Astrocyte (in vitro differentiated cells and primary cell): ENCODE data around the gene ITGA2B. TPM values are rescaled to one million over a fixed set of nuclear protein-coding genes. Genes with fewer than 3 reads are reported as not detected.

Source experiments
- DNase-seq: peaks from one replicate; pipeline ENCODE4 v3.0.0-alpha.2; 2010; ENCODE audit warnings: low read depth
- FAIRE-seq: peaks from 2 replicates; lab custom pipeline; 2011; peaks lifted over from hg19 to GRCh38; lab: Jason Lieb, UNC
- H2AFZ ChIP-seq: 2 replicates; pipeline ENCODE4 v1.6.0; 2012; ENCODE audit warnings: low read depth, low read length, inconsistent platforms
- H3K27ac ChIP-seq: 2 replicates; pipeline ENCODE4 v1.5.1; 2011; ENCODE audit warnings: low read depth, low read length, inconsistent platforms
- H3K27me3 ChIP-seq: 2 replicates; pipeline ENCODE4 v1.6.0; 2011; ENCODE audit warnings: low read length, inconsistent platforms; ENCODE audit not compliant: insufficient read depth
- H3K36me3 ChIP-seq: 2 replicates; pipeline ENCODE4 v1.5.1; 2011; ENCODE audit warnings: low read length, inconsistent platforms; ENCODE audit not compliant: insufficient read depth
- H3K4me1 ChIP-seq: 2 replicates; pipeline ENCODE4 v1.5.1; 2011; ENCODE audit warnings: low read length, inconsistent platforms; ENCODE audit not compliant: insufficient read depth
- H3K4me2 ChIP-seq: 2 replicates; pipeline ENCODE4 v1.6.0; 2012; ENCODE audit warnings: low read length, inconsistent platforms
- H3K4me3 ChIP-seq: 2 replicates; pipeline ENCODE4 v1.5.1; 2011; ENCODE audit warnings: low read depth, mild to moderate bottlenecking, low read length, inconsistent platforms; ENCODE audit not compliant: insufficient read depth
- H3K79me2 ChIP-seq: 2 replicates; pipeline ENCODE4 v1.6.0; 2012; ENCODE audit warnings: mild to moderate bottlenecking, low read length, inconsistent platforms; ENCODE audit not compliant: insufficient read depth
- H3K9ac ChIP-seq: 2 replicates; pipeline ENCODE4 v1.6.0; 2012; ENCODE audit warnings: mild to moderate bottlenecking, low read length, inconsistent platforms
- H3K9me3 ChIP-seq: 2 replicates; pipeline ENCODE4 v1.5.1; 2012; ENCODE audit warnings: low read depth, mild to moderate bottlenecking, low read length, inconsistent platforms; ENCODE audit not compliant: insufficient read depth
- H4K20me1 ChIP-seq: 2 replicates; pipeline ENCODE4 v1.6.0; 2012; ENCODE audit warnings: low read length, inconsistent platforms; ENCODE audit not compliant: insufficient read depth
- H3K27ac Mint-ChIP-seq: one replicate; pipeline ENCODE4 v1.8.0; 2021; ENCODE audit warnings: mild to moderate bottlenecking, mixed read lengths; ENCODE audit not compliant: unreplicated experiment
- H3K27me3 Mint-ChIP-seq: one replicate; pipeline ENCODE4 v1.8.0; 2021; ENCODE audit warnings: low read depth, mixed read lengths; ENCODE audit not compliant: unreplicated experiment
- H3K36me3 Mint-ChIP-seq: one replicate; pipeline ENCODE4 v1.8.0; 2021; ENCODE audit warnings: low read depth, mixed read lengths; ENCODE audit not compliant: unreplicated experiment
- H3K4me1 Mint-ChIP-seq: one replicate; pipeline ENCODE4 v1.8.0; 2021; ENCODE audit warnings: low read depth, mixed read lengths; ENCODE audit not compliant: unreplicated experiment
- H3K4me3 Mint-ChIP-seq: one replicate; pipeline ENCODE4 v1.8.0; 2021; ENCODE audit warnings: mild to moderate bottlenecking, moderate library complexity, mixed read lengths; ENCODE audit not compliant: unreplicated experiment
- H3K9me3 Mint-ChIP-seq: one replicate; pipeline ENCODE4 v1.8.0; 2021; ENCODE audit warnings: mild to moderate bottlenecking, mixed read lengths; ENCODE audit not compliant: unreplicated experiment
- EZH2 ChIP-seq: IDR thresholded peaks from 2 replicates; pipeline ENCODE4 v1.6.1; 2012; ENCODE audit warnings: mild to moderate bottlenecking, low read length, inconsistent platforms; ENCODE audit not compliant: insufficient read depth
- total RNA-seq: library from RNA; stranded (reverse); gene quantifications from 2 replicates; pipeline ENCODE4 v1.2.1, GENCODE V29; 2021
- TF ChIP-seq, protein P1 (sequence below): IDR thresholded peaks from 2 replicates; pipeline ENCODE4 v1.5.1; 2011; ENCODE audit warnings: low read depth, mild to moderate bottlenecking, inconsistent platforms, low read length, moderate library complexity; ENCODE audit not compliant: insufficient read depth

ITGA2B gene
- total RNA-seq, 1 donor from 2014 or later, result 0.68 TPM

DNA sequence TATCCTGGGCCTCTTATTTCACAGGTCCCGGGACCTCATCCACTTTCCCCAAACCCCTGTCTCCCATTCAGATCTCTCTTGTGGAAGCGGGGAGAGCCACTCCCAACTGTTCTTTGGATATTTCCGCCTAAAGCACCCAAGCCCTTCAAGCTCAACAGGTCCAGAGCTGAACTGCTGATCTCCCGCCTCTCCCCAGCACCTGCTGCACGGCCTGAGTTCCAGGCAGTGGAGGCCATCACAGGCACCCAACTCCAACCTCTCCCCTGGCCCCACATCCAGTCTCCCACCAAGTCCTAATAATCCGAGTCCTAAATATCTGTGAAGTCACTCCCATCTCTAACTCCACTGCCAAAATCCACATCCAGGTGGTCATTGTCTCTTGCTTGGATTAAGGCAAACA, 6.5 kb downstream of the ITGA2B start:
- H4K20me1 ChIP-seq, result no peaks in the 10 kb centered on the region
- no peak overlapping the region for H3K4me2 ChIP-seq
- Mint-ChIP-seq H3K4me3 (no peak overlapping the region), H3K4me1 (no peaks in the 10 kb centered on the region), H3K36me3 (no peaks in the 10 kb centered on the region), H3K27ac (no peak overlapping the region), H3K27me3 (peaks cover 36% of the 10 kb centered on the region), H3K9me3 (no peaks in the 10 kb centered on the region)
- peaks cover 3% of the 10 kb centered on the region for H3K4me1 ChIP-seq
- H3K79me2 ChIP-seq, result no peaks in the 10 kb centered on the region
- no peak for TF ChIP-seq EZH2
- TF ChIP-seq, protein P1, sequence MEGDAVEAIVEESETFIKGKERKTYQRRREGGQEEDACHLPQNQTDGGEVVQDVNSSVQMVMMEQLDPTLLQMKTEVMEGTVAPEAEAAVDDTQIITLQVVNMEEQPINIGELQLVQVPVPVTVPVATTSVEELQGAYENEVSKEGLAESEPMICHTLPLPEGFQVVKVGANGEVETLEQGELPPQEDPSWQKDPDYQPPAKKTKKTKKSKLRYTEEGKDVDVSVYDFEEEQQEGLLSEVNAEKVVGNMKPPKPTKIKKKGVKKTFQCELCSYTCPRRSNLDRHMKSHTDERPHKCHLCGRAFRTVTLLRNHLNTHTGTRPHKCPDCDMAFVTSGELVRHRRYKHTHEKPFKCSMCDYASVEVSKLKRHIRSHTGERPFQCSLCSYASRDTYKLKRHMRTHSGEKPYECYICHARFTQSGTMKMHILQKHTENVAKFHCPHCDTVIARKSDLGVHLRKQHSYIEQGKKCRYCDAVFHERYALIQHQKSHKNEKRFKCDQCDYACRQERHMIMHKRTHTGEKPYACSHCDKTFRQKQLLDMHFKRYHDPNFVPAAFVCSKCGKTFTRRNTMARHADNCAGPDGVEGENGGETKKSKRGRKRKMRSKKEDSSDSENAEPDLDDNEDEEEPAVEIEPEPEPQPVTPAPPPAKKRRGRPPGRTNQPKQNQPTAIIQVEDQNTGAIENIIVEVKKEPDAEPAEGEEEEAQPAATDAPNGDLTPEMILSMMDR, result no peak
- no peak for DNase-seq
- no peaks in the 10 kb centered on the region for H3K9me3 ChIP-seq
- no peak overlapping the region for H2AFZ ChIP-seq
- H3K36me3 ChIP-seq, result no peaks in the 10 kb centered on the region
- H3K4me3 ChIP-seq, result no peak overlapping the region
- no peak for FAIRE-seq
- H3K27ac ChIP-seq, result no peak overlapping the region
- H3K9ac ChIP-seq, result no peak overlapping the region
- peaks cover 36% of the 10 kb centered on the region for H3K27me3 ChIP-seq

DNA sequence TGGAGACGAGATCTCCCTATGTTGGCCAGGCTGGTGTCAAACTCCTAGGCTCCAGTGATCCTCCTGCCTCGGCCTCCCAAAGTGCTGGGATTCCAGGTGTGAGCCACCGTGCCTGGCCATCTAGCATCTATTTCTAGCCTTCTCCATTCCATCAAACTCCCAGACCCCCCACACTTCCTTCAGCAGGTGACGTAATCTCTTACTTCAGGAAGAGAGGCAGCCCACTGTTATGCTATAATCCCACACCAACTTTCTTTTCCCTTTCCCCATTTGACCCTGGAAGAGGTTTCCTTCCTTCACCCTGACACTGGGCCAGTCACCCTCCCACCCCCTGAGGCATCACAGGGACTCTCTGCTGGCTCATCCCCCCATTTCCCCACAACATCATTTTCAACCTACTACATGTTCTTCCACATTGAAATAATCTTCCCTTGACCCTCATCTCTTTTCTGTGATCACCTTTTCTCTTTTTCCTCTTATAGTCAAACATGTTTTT, 7.6 kb downstream of the ITGA2B start:
- DNase-seq (no peak), FAIRE-seq (no peak)
- no peak overlapping the region for H3K27ac ChIP-seq
- H3K36me3 ChIP-seq, result no peaks in the 10 kb centered on the region
- H3K27me3 Mint-ChIP-seq, result peaks cover 36% of the 10 kb centered on the region
- peaks cover 36% of the 10 kb centered on the region for H3K27me3 ChIP-seq
- H3K4me2 ChIP-seq, result no peak overlapping the region
- TF ChIP-seq, protein P1, result no peak
- TF ChIP-seq EZH2, result no peak
- no peaks in the 10 kb centered on the region for H3K9me3 Mint-ChIP-seq
- no peak overlapping the region for H3K27ac Mint-ChIP-seq
- H3K9me3 ChIP-seq, result no peaks in the 10 kb centered on the region
- H3K79me2 ChIP-seq, result no peaks in the 10 kb centered on the region
- H3K4me3 ChIP-seq, result no peak overlapping the region
- no peaks in the 10 kb centered on the region for H3K4me1 Mint-ChIP-seq
- H3K4me3 Mint-ChIP-seq, result peak overlapping the region; percentile 24
- no peak overlapping the region for H3K9ac ChIP-seq
- H2AFZ ChIP-seq, result no peak overlapping the region
- H4K20me1 ChIP-seq, result no peaks in the 10 kb centered on the region
- no peaks in the 10 kb centered on the region for H3K36me3 Mint-ChIP-seq
- H3K4me1 ChIP-seq, result peaks cover 3% of the 10 kb centered on the region

DNA sequence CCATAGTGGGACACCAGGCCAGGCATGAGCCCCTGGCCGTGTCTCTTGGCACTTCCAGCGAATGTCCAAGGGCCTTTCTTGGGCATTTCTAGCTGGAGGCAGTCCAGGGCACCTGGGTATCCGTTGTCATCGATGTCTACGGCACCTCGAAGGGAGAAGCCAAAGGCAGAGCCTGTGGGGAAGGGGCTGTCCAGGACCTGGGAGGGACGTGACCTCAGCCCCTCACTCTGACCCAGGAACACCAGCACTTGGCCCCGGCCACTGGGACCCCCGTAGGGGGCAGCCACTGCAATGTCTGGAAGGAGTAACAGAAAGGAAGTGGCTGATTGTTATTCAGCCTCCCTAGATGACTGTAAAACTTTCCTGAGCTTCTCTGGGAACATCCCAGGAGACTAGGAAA, 8.7 kb downstream of the ITGA2B start:
- FAIRE-seq, result no peak

More for the DNA sequence above, 8.7 kb downstream of the ITGA2B start:
- Mint-ChIP-seq H3K27ac (no peak overlapping the region), H3K36me3 (no peaks in the 10 kb centered on the region), H3K4me1 (no peaks in the 10 kb centered on the region), H3K27me3 (peaks cover 34% of the 10 kb centered on the region), H3K4me3 (no peak overlapping the region), H3K9me3 (no peaks in the 10 kb centered on the region)
- no peak for DNase-seq
- Histone ChIP-seq H2AFZ (no peak overlapping the region), H3K9me3 (no peaks in the 10 kb centered on the region), H3K27me3 (peaks cover 36% of the 10 kb centered on the region), H3K79me2 (no peaks in the 10 kb centered on the region), H3K4me3 (no peak overlapping the region), H3K9ac (no peak overlapping the region), H3K4me1 (peaks cover 3% of the 10 kb centered on the region), H4K20me1 (no peaks in the 10 kb centered on the region), H3K36me3 (no peaks in the 10 kb centered on the region), H3K27ac (no peak overlapping the region), H3K4me2 (no peak overlapping the region)
- TF ChIP-seq, protein P1, result no peak
- TF ChIP-seq EZH2, result no peak
